NCI-H460 (cell line): ENCODE results near the gene KIAA0513. TPM values are rescaled to one million over a fixed set of nuclear protein-coding genes. Genes with fewer than 3 reads are reported as not detected.
"Not testable (repeated sequence)": the region's sequence is repeated elsewhere in the genome, so short reads cannot be mapped to it uniquely, and the experiment has no call there.

Experiments used
- DNase-seq: peaks from one replicate; pipeline ENCODE4 v3.0.0-alpha.2; 2016; ENCODE audit warnings: low read depth; ENCODE audit errors: extremely low read depth
- total RNA-seq: library from RNA; depleted of rRNA; stranded (reverse); fragments of >200 nt; shearing (Covaris generic); gene quantifications from 2 replicates; pipeline ENCODE4 v1.2.3, GENCODE V29; 2014

Gene KIAA0513
- total RNA-seq, 1 experiment from 2014 or later: 2.0 TPM

- DNase-seq: no peak
These were observed 526 bp downstream of the KIAA0513 start for GRCh38 chr16:85027958-85028684.

DNA sequence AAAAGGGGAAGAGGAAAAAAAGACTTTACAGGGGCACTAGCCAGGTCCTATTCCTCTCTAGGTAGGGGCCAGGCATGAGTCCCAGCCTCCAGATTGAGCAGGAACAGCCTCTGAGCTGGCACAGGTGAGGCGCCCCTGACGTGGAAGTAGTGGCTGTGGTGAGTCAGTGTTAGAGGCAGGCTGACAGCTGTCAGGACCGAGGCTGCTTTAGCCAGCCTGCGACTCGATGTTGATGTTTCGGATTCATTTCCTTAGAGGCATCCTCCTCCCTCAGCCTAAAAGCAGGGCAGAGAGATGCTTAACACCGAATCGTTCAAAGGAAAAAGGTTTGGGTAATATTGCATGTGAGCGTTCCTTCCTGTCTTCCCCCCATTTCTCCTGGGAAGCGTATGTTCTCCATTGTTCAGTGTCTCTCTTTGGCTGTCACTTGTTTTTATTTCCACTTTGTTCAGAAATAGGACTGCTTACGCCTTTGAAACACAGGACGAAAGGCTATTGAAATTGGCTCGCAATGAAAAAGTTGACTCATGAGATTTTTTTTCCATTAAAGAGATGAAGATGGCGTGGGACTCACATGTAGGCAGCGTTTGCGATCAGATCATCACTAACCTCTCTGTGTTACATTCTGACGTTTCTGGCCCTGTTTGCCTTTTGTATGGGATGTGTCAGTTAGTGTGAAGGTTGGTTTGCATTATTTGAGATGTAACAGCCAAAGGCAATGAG lies 1.3 kb downstream of the KIAA0513 start:
- DNase-seq: no peak

DNA sequence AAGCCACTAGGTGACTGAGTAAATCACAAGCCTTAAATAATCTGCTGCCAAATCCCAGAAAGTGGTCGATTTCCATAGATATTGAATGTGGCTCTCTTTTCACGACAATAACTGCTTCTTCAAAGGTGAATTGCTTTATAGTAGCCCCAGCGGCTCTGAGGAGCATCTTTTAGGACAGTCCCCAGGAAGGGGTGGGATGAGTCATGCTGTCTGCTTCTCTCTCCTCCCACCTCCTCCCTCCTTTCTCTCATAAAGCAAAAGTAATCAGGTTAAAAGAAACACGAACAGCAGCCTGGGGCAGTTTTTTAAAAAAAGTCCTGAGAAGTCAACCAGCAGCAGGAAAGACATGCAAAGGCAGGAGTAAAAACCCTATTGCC lies 1.8 kb downstream of the KIAA0513 start:
- DNase-seq: no peak

DNA sequence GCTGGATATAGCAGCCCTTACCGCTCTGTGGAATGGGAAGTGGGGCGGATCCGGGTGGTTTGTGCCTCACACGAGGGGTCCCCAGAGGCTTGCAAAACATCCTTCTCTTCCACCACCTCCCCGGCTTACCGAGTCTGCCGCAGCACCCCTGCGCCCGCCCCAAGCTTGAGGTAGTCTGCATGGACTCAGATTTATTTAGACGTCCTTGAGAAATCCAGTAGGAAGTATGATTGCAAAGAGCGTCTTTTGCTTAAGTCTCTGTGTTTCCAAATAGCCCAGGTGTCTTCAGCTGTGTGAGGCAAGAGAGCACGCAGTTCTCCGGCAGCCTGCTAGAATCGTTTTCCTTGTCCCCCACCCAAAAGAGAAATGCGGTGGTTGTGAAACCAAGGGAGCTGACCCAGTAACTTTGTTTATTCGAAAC lies 2.4 kb downstream of the KIAA0513 start:
- no peak for DNase-seq

GRCh38 chr16:85031451-85031850 lies 3.9 kb downstream of the KIAA0513 start:
- DNase-seq: no peak

- DNase-seq: not testable (repeated sequence)
These were observed 4.6 kb downstream of the KIAA0513 start for GRCh38 chr16:85032187-85032586.

- no peak for DNase-seq
These were observed 5.6 kb downstream of the KIAA0513 start for GRCh38 chr16:85033171-85033570.

GRCh38 chr16:85034591-85035433 lies 7.2 kb downstream of the KIAA0513 start:
- no peak for DNase-seq

DNA sequence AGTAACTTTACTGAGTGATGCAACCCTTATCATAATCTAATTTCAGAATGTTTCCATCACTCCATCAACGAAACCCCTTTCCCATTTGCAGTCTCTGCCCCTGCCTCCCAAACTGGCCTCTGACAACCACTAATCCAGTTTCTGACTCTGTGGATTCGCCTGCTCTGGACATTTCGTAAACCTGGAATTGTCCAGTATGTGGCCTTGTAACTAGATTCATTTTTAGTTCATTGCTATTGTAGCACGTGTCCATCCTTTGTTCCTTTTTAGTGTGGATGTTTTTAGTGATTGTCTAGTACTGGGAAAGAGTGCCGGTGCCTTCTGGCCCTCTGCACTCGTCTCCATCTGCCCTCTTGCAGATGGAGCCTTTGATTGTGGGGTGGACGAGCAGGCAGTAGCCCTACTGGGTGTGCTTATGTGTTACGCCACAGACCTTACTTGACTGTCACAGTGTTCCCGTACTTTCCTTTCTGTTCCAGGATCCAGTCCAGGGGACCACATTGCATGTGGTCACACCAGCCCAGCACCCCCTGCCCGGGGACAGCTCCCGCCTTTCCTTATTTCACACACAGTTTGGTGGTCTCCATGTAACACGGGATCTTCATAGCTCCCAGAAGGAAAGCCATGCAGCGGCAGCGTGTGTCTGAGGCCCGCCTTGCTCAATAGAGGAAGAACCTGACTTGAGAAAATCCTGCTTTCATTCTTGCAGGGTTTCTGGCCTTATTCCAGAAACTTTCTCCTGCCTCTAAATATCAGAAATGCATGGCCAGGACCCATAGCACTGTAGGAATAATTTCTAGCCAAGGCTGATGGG lies 8.8 kb downstream of the KIAA0513 start:
- DNase-seq: no peak

DNA sequence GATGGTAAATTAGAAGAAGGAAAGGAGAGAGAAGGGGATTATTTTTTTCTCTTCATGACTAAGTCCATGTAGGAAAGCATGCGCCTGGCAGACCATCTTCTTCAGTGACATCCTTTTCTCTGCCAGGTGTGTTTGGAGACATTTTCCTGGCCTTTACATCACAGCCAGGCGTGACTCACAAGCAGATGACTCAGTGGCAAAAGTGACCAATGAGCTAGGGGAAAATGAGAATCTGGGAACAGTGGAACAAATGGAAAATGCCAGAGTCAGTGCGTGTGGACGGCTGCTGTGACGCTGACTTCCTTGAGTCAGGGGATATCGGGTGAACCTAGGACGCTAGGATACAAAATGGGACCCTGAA lies 9.4 kb downstream of the KIAA0513 start:
- peak; percentile 39 for DNase-seq

GRCh38 chr16:85037721-85038120 lies 10.1 kb downstream of the KIAA0513 start:
- DNase-seq: no peak

- no peak for DNase-seq
These were observed 13.1 kb downstream of the KIAA0513 start for GRCh38 chr16:85040685-85041084.

- no peak for DNase-seq
These were observed 13.9 kb downstream of the KIAA0513 start for GRCh38 chr16:85041219-85042166.

GRCh38 chr16:85042167-85042526 lies 14.6 kb downstream of the KIAA0513 start:
- no peak for DNase-seq

- DNase-seq: no peak
These were observed 15.0 kb downstream of the KIAA0513 start for GRCh38 chr16:85042606-85043005.

GRCh38 chr16:85045077-85045476 lies 17.5 kb downstream of the KIAA0513 start:
- no peak for DNase-seq

DNA sequence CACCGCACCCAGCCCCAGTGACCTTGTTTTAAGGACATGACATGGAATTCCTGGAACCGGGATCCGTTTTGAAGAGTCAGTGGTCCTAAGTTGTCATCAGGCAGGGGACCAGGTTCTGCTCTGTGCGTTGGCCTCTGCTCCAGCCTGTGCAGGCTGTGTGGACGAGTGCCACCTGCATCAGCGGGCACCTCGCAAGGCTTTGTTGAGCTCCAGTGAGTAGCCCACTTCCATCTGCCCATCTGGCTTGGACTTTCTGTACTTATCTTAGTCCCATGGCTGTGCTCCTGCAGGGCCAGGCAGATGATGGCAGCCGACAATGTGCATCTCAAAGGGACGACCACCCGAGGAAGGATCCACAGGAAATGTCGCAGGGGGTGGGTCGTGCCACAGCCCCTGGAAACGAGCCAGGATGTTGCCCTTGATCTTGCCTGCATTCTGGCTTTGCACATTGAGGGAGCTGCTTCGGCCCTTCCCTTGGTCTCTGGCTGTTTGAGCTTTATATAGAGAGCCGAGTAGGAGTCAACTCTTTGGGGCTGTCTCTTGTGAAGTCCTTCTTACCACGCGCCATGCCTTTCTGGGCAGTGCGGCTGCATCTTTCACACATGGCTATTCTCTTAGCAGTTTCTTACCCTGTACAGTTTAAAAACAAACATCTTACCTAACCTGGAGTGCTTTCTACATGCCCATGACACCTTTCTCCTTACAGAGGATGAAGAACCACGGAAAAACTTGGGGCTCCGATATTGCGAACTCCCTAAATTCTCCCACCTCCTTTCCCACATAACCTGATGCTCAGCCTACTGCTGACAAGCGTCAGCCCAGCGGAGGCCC lies 18.3 kb downstream of the KIAA0513 start:
- no peak for DNase-seq

DNA sequence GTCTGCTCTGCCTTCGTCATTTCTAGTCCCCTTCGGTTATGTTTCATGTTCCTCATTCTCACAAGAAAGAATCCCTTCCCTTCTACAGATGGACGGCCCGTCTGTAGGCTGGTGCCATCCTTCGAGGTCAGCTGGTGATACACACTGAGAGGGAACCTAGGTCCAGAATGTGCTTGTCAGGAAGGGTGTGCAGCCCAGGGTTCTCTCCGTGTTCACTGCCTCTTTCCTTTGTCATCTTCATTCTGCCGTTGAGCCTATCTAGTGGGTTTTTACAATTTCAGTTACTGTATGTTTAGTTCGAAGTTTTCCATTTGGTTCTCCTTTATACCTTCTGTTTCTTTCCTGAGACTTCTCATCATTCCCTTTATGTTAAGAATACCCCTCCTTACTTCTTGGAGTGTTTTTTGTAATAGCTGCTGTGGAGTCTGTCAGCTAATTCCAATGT lies 18.9 kb downstream of the KIAA0513 start:
- no peak for DNase-seq
